IMR-90 (cell line): ENCODE data around the gene MTA3. TPM values are rescaled to one million over a fixed set of nuclear protein-coding genes. Genes with fewer than 3 reads are reported as not detected.
"Not testable (repeated sequence)": the region's sequence is repeated elsewhere in the genome, so short reads cannot be mapped to it uniquely, and the experiment has no call there.

Experiments
- ATAC-seq: fragments of 200-7000 bp; cut with Tn5 transposase; 2 replicates; pipeline ENCODE4 v1.9.1; 2020; ENCODE audit warnings: low read depth, mild to moderate bottlenecking, moderate library complexity
- BruUV-seq: library from RNA; stranded (reverse); fragments of 400-500 nt; replicated peaks from 2 replicates; lab custom pipeline; 2021; lab: Mats Ljungman, UMichigan
- CTCF ChIA-PET: fragments of 300-600 bp; formaldehyde crosslinking; extraction: SDS; loops from one replicate; lab custom pipeline; 2021; ENCODE audit warnings: antibody characterized with exemption; lab: Yijun Ruan, JAX
- POLR2A ChIA-PET: fragments of 300-600 bp; sonication (Branson Sonifier 250); formaldehyde crosslinking; loops from one replicate; lab custom pipeline; 2022; ENCODE audit warnings: antibody characterized with exemption; ENCODE audit not compliant: unreplicated experiment; lab: Charles Lee
- DNase-seq: peaks from one replicate; pipeline ENCODE4 v3.0.0; 2013
- H2AFZ ChIP-seq: replicated peaks from 2 replicates; pipeline ENCODE3; 2013; ENCODE audit warnings: low read length, mild to moderate bottlenecking; ENCODE audit not compliant: poor library complexity
- H2AK5ac ChIP-seq: 2 replicates; pipeline ENCODE4 v1.6.1; 2013; ENCODE audit warnings: low read depth, low read length, inconsistent platforms
- H2AK9ac ChIP-seq: replicated peaks from 2 replicates; pipeline ENCODE3; 2013; ENCODE audit warnings: mild to moderate bottlenecking, low read depth, low read length, moderate library complexity; ENCODE audit not compliant: poor library complexity
- H2BK120ac ChIP-seq: 2 replicates; pipeline ENCODE4 v1.6.1; 2013; ENCODE audit warnings: low read depth, low read length, inconsistent platforms
- H2BK15ac ChIP-seq: 3 replicates; pipeline ENCODE4 v1.6.1; 2013; ENCODE audit warnings: low read depth, low read length, inconsistent platforms
- H2BK20ac ChIP-seq: 2 replicates; pipeline ENCODE4 v1.6.1; 2013; ENCODE audit warnings: low read depth, mild to moderate bottlenecking, inconsistent platforms, low read length, moderate library complexity
- H2BK5ac ChIP-seq: 2 replicates; pipeline ENCODE4 v1.6.1; 2013; ENCODE audit warnings: mild to moderate bottlenecking, low read depth, low read length, inconsistent platforms; ENCODE audit not compliant: poor library complexity, severe bottlenecking
- H3K14ac ChIP-seq: replicated peaks from 2 replicates; pipeline ENCODE4 v1.6.1; 2013; ENCODE audit warnings: low read depth, low read length, inconsistent platforms
- H3K18ac ChIP-seq: 2 replicates; pipeline ENCODE4 v1.6.1; 2013; ENCODE audit warnings: low read depth, low read length, control low read depth
- H3K23ac ChIP-seq: 2 replicates; pipeline ENCODE4 v1.6.1; 2013; ENCODE audit warnings: low read depth, low read length, inconsistent platforms
- H3K27ac ChIP-seq: 2 replicates; pipeline ENCODE4 v1.5.1; 2013; ENCODE audit warnings: mild to moderate bottlenecking, control low read depth, low read length; ENCODE audit not compliant: insufficient read depth
- H3K27me3 ChIP-seq: 2 replicates; pipeline ENCODE4 v1.6.1; 2013; ENCODE audit warnings: low read length; ENCODE audit not compliant: control insufficient read depth, insufficient read depth
- H3K36me3 ChIP-seq: 2 replicates; pipeline ENCODE4 v1.6.1; 2013; ENCODE audit warnings: low read length, mixed read lengths; ENCODE audit not compliant: control insufficient read depth, insufficient read depth
- H3K4ac ChIP-seq: 2 replicates; pipeline ENCODE4 v1.6.1; 2013; ENCODE audit warnings: low read depth, low read length, inconsistent platforms
- H3K4me1 ChIP-seq: 2 replicates; pipeline ENCODE4 v1.6.1; 2013; ENCODE audit warnings: low read length, mixed read lengths; ENCODE audit not compliant: control insufficient read depth, insufficient read depth
- H3K4me2 ChIP-seq: 2 replicates; pipeline ENCODE4 v1.6.1; 2013; ENCODE audit warnings: low read depth, mild to moderate bottlenecking, control low read depth, low read length, moderate library complexity
- H3K4me3 ChIP-seq: 2 replicates; pipeline ENCODE4 v1.5.1; 2013; ENCODE audit warnings: low read depth, mild to moderate bottlenecking, control low read depth, low read length, moderate library complexity; ENCODE audit not compliant: insufficient read depth
- H3K56ac ChIP-seq: 2 replicates; pipeline ENCODE4 v1.6.1; 2013; ENCODE audit warnings: low read length, inconsistent platforms; ENCODE audit not compliant: insufficient read depth; ENCODE audit errors: extremely low read depth
- H3K79me1 ChIP-seq, 2 experiments: 2 replicates each; pipeline ENCODE4 v1.6.1; 2013; ENCODE audit warnings: low read length in 2 of 2, inconsistent platforms in 1 of 2, low read depth in 1 of 2
- H3K9ac ChIP-seq: 2 replicates; pipeline ENCODE4 v1.6.1; 2013; ENCODE audit warnings: low read depth, low read length, control low read depth
- H3K9me1 ChIP-seq: 2 replicates; pipeline ENCODE4 v1.6.1; 2013; ENCODE audit warnings: low read length, inconsistent platforms; ENCODE audit not compliant: insufficient read depth
- H3K9me3 ChIP-seq: 2 replicates; pipeline ENCODE4 v1.6.1; 2013; ENCODE audit warnings: low read length; ENCODE audit not compliant: control insufficient read depth, insufficient read depth
- H4K20me1 ChIP-seq: 2 replicates; pipeline ENCODE4 v1.6.1; 2013; ENCODE audit warnings: low read length, inconsistent platforms; ENCODE audit not compliant: insufficient read depth
- H4K5ac ChIP-seq: 2 replicates; pipeline ENCODE4 v1.6.1; 2013; ENCODE audit warnings: mild to moderate bottlenecking, low read depth, low read length, control low read depth
- H4K8ac ChIP-seq, 2 experiments: 2 replicates each; pipeline ENCODE4 v1.6.1; 2013; ENCODE audit warnings: low read depth in 2 of 2, low read length in 2 of 2, control low read depth in 1 of 2, inconsistent platforms in 1 of 2
- H4K91ac ChIP-seq: 2 replicates; pipeline ENCODE4 v1.6.1; 2013; ENCODE audit warnings: low read depth, low read length, inconsistent platforms; ENCODE audit not compliant: insufficient read depth
- WGBS, 2 experiments: methylation state at CpG; one replicate each; pipeline versions ENCODE4 v1.1.5 to v1.1.7; 2013; ENCODE audit warnings: missing lambda C conversion rate in 2 of 2; ENCODE audit not compliant: insufficient read length in 1 of 2; ENCODE audit errors: extremely low coverage in 2 of 2; 5-methylcytosine and 5-hydroxymethylcytosine counted together
- dilution Hi-C: fragments of 300-500 bp; cut with HindIII; formaldehyde crosslinking; loops from one replicate; pipeline ENCODE4 v1.14.3; 2018; ENCODE audit warnings: low sequenced_read_pairs; ENCODE audit not compliant: unreplicated experiment
- in situ Hi-C: fragments of 300-500 bp; cut with MboI; formaldehyde crosslinking; loops from 3 replicates; pipeline ENCODE4 v1.14.3; 2019; ENCODE audit warnings: low sequenced_read_pairs, inconsistent platforms, mixed read lengths
- intact Hi-C: fragments of 100-400 bp; cut with micrococcal nuclease; formaldehyde crosslinking; loops from 2 replicates; pipeline ENCODE4 v1.10.0; 2022
- polyA plus RNA-seq, 3 experiments: library from polyadenylated mRNA; depleted of rRNA; stranded (reverse); fragments of >200 nt; gene quantifications; 2 replicates each; pipeline ENCODE4 v1.2.3, GENCODE V29; 2012; ENCODE audit warnings: low replicate concordance in 1 of 3
- total RNA-seq: library from RNA; depleted of rRNA; stranded (reverse); fragments of >200 nt; gene quantifications from 2 replicates; pipeline ENCODE4 v1.2.3, GENCODE V29; 2012

Gene MTA3
- total and polyA plus RNA-seq, 2 of the 4 experiments (the other 2 are of a cell fraction): 31.9 to 34.3 TPM

GRCh38 chr2:42604341-42604867 lies 36.0 kb downstream of the MTA3 start:
- H3K56ac ChIP-seq, H3K4me2 ChIP-seq, H3K14ac ChIP-seq, H2BK5ac ChIP-seq, H2AK9ac ChIP-seq, H2AFZ ChIP-seq, DNase-seq, POLR2A ChIA-PET, in situ Hi-C loops, H2BK15ac ChIP-seq, H4K8ac ChIP-seq, H3K4me3 ChIP-seq, H3K9ac ChIP-seq, BruUV-seq, H3K27ac ChIP-seq, H3K27me3 ChIP-seq, H2AK5ac ChIP-seq, H2BK120ac ChIP-seq, H3K9me3 ChIP-seq, H3K9me1 ChIP-seq, CTCF ChIA-PET, H3K4me1 ChIP-seq, H4K91ac ChIP-seq, H3K18ac ChIP-seq, dilution Hi-C loops, H3K4ac ChIP-seq, ATAC-seq, H4K20me1 ChIP-seq, intact Hi-C loops, H4K5ac ChIP-seq, H2BK20ac ChIP-seq, H3K23ac ChIP-seq, H3K36me3 ChIP-seq: not testable (repeated sequence)
- peaks cover 18 to 37% of the 10 kb centered on the region in 2 experiments; a peak in 3 of 4 replicates for H3K79me1 ChIP-seq
- no CpG with 5 or more reads among the region's 6 CpGs for WGBS, 2 experiments

- in situ Hi-C loops, H2AK5ac ChIP-seq: not testable (repeated sequence)
These were observed 37.7 kb downstream of the MTA3 start for GRCh38 chr2:42606166-42606565.

More at GRCh38 chr2:42606166-42606565, 37.7 kb downstream of the MTA3 start:
- H3K56ac ChIP-seq, H3K14ac ChIP-seq, H2BK5ac ChIP-seq, H2AK9ac ChIP-seq, H3K27ac ChIP-seq, H3K9me1 ChIP-seq, H4K91ac ChIP-seq, H4K20me1 ChIP-seq, ATAC-seq, H3K4me3 ChIP-seq, intact Hi-C loops, H3K9ac ChIP-seq, H3K23ac ChIP-seq, H3K9me3 ChIP-seq, H3K4me2 ChIP-seq, H2BK15ac ChIP-seq, H3K27me3 ChIP-seq, dilution Hi-C loops, CTCF ChIA-PET, H3K4me1 ChIP-seq, H2BK120ac ChIP-seq, H4K8ac ChIP-seq, H3K36me3 ChIP-seq, H3K4ac ChIP-seq, DNase-seq, H4K5ac ChIP-seq, H2BK20ac ChIP-seq, POLR2A ChIA-PET, BruUV-seq, H2AFZ ChIP-seq, H3K18ac ChIP-seq: not testable (repeated sequence)
- no CpG with 5 or more reads among the region's 33 CpGs for WGBS, 2 experiments
- peaks cover 15 to 30% of the 10 kb centered on the region in 2 experiments for H3K79me1 ChIP-seq
